NCI-H2171 (cell line): Measurements from ENCODE around the gene TCF12.
"Not testable (repeated sequence)": the region's sequence is repeated elsewhere in the genome, so short reads cannot be mapped to it uniquely, and the experiment has no call there.

ENCODE experiments used
- DNase-seq: peaks from one replicate; lab custom pipeline; 2025; lab: John Stamatoyannopoulos, UW

Gene TCF12

GRCh38 chr15:56978898-56979662 is 60.6 kb downstream of the TCF12 start:
- no peak for DNase-seq

GRCh38 chr15:56980473-56980872 is 62.0 kb downstream of the TCF12 start:
- DNase-seq, result no peak

- DNase-seq, result no peak
Measured at GRCh38 chr15:56981160-56981559, 62.7 kb downstream of the TCF12 start.

GRCh38 chr15:56982987-56983386 is 64.5 kb downstream of the TCF12 start:
- DNase-seq, result no peak

- no peak for DNase-seq
Measured at GRCh38 chr15:56984681-56985481, 66.4 kb downstream of the TCF12 start.

- no peak for DNase-seq
Measured at GRCh38 chr15:56985856-56986255, 67.4 kb downstream of the TCF12 start.

- no peak for DNase-seq
Measured at GRCh38 chr15:56987286-56987685, 68.8 kb downstream of the TCF12 start.

DNA sequence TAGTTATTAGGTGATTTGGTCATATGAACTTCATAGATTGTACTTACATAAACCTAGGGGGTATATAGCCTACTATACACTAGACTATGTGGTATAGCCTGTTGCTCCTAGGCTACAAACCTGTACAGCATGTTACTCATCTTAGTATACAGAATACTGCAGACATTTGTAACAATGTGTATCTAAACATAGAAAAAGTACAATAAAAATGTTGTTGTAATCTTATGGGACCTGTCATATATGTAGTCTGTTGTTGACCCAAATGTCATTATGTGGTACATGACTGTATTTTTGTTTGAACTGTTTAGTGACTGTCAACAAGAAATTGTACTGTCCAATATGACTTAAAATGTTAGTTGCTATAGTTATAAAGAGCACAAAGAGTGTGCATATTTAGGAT is 69.8 kb downstream of the TCF12 start:
- no peak for DNase-seq

DNA sequence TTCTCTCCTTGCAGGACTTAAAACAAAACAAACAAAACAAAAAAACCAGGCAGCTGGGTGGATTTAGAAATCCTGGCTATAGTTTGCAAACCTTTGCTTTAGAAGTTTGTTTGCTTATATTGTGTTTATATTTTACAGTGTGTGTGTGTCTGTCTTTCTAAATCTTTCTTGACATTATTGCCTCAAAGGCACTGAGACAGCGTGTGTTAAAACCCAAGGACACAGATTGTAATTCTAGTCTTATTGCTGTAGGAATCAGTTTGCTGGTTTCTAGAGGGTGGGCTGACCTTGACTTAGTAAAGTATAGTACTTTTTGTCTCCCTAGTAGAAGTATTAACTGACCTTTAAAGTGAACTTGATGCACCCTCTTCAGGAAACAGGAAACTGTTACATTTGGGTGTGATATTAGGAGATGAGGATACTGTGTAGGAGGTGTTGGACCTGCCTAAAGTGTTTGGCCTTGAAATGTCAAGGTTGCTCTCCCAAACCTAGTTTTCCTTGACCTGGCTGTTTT is 71.0 kb downstream of the TCF12 start:
- no peak for DNase-seq

DNA sequence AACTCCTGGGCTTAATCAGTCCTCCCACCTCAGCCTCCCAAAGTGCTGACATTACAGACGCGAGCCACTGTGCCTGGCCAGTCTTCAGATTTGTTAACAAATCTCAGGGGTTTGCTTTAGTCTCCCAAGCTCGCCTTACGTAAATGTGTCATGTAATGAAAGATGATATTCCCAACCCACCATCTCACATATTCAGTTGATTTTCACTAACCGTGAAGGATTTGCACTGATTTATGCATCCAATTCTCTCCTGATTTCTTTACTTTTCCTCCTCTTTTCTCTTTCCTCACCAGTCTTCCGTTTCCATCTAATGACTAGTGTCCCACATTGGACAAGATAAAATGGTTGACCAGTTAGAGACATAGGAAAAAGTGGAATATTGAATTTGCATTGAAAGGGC is 72.6 kb downstream of the TCF12 start:
- no peak for DNase-seq

DNA sequence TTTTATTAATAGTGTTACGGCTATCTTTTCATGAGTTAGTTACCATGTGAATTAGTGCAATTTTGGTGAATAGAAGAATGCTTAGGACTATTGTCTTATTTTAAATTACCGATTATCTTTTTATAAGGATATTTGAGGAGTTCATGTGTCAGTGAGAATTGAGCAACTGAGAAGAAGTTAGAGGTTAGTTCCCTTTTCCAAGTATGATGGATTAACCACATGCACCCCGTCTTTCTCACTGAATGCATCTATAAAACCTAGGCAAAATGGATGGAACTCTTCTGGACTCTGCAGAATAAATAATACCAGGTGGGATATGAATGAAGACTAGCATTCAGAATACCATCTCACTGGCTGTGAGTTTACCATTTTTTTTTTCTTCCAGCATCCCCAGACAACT is 74.3 kb downstream of the TCF12 start:
- DNase-seq, result no peak

DNA sequence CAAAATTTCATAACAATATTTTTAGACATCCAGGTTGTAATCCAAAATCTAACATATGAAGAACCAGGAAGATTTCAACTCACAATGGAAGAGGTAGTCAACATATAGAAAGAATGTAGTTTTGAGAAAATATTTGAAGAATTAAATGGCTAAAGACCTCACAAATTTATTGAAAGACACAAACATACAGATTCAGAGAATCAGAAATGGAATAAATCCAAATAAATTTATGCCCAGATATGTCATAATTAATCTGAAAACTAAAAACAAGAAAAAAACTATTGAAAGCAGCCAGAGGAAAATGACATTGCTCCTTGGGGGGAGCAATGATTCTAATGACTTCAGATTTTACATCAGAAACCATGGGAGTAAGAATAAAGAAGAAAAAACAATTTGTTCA is 75.8 kb downstream of the TCF12 start:
- no peak for DNase-seq

DNA sequence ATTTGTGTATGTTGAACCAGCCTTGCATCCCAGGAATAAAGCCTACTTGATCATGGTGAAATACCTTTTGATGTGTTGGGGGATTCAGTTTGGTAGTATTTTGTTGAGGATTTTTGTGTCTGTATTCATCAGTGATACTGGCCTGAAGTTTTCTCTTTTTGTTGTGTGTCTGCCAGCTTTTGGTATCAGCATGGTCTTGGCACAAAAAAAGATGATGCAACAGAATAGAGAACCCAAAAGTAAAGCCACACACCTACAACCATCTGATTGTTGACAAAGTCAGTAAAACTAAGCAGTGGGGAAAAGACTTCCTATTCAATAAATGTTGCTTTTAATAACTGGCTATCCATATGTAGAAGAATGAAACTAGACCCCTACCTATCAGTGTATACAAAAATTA is 77.6 kb downstream of the TCF12 start:
- no peak for DNase-seq

DNA sequence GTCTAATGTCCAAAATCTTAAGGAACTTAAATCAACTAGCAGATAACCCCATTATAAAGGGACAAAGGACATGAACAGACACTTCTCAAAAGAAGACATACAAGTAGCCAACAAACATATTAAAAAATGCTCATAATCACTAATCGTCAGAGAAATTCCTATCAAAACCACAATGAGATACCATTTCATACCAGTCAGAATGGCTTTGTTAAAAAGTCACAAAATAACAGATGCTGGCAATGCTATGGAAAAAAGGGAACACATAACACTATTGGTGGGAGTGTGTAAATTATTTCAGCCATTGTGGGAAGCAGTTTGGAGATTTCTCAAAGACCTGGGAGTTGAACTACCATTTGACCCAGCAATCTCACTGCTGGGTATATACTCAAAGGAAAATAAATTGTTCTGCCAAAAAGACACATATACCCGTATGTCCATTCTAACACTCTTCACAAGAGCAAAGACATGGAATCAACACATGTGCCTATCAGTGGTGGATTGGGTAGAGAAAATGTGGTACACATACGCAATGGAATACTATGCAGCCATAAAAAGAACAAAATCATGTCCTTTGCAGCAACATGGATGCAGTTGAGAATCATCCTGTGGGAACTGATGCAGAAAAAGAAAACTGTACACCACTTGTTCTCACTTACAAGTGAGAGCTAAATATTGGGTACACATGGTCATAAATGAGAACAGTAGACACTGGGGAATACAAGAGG is 78.5 kb downstream of the TCF12 start:
- DNase-seq, result no peak

- DNase-seq, result no peak
Measured at GRCh38 chr15:57003418-57003817, 85.0 kb downstream of the TCF12 start.

DNA sequence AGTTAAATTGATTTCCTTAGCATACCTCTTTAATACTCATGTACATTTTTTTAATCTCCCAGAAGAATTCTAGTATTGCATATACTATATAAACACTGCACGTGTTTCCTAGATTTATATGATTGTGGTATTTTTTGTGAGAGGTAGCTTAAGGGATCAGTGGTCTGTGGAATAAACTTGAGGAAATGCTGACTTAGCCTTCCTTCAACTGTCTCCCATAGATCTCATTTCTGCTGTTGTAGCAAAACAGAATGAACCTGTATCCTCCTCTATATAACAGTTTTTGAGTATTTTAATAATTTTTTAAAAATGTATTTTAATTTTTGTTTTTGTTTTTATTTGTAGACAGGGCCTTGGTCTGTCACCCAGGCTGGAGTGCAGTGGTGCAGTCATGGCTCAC is 86.8 kb downstream of the TCF12 start:
- DNase-seq, result no peak

DNA sequence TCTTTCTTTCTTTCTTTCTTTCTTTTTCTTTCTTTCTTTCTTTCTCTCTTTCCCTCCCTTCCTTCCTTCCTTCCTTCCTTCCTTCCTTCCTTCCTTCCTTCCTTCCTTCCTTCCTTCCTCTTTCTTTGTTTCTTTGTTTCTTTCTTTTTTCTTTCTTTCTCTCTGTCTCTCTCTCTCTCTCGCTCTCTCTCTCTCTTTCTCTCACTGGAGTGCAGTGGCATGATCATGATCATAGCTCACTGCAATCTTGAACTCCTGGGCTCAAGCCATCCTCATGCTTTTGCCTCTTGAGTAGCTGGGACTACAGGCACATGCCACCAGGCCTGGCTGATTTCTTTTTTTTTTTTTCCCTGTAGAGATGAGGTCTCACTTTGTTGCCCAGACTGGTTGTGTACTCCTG is 89.4 kb downstream of the TCF12 start:
- not testable (repeated sequence) for DNase-seq

- DNase-seq, result no peak
Measured at GRCh38 chr15:57010724-57011123, 92.3 kb downstream of the TCF12 start.

DNA sequence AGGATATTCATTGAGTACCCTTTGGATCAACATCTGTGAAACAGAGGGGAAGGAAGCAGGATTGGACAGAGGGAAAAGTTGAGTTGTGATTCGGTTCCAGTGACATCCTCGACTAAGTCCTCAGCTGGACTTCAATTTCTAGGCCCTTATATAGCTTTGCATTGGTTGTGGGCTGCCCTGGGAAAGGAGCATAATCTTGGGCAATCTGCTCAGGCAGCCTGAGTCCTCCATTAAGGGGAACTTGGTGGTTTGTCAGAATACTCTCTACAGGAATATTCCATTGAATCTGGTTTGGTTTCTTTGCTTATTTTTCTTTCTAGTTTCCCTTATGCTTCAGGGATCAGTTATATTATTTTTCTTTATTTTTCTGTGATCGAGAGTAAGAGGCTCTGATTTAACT is 94.1 kb downstream of the TCF12 start:
- no peak for DNase-seq

- not testable (repeated sequence) for DNase-seq
Measured at GRCh38 chr15:57014896-57015295, 96.5 kb downstream of the TCF12 start.

GRCh38 chr15:57015360-57015759 is 96.9 kb downstream of the TCF12 start:
- no peak for DNase-seq

DNA sequence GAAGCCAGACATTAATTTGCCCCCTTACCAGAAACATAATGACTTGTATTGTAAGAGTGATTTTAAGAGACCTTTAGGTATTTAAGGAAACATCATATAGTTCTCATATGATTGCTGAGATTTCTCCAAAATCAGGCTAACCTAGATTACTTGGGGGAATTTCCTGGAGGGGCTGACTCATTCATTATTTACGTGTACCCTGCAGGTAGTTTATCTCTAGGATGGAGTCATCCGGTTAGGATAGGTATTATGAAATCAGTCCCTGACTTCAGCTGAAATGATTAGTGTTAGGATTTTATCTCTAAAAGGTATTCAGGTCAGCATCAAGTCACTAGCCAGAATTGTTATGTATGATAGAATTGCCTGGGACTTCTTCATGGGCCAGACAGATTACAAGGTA is 97.5 kb downstream of the TCF12 start:
- no peak for DNase-seq

- DNase-seq, result no peak
Measured at GRCh38 chr15:57017024-57017423, 98.6 kb downstream of the TCF12 start.
